Spleen (tissue), 7 donors: ENCODE measurements around the gene MOSPD3.

Source experiments
- POLR2A ChIP-seq, 3 donors: fragments of 450-650 bp; IDR thresholded peaks; one replicate each; pipeline ENCODE4 v1.5.1; 2017; ENCODE audit warnings: antibody characterized with exemption in 3 of 3, mild to moderate bottlenecking in 1 of 3
- TF ChIP-seq, protein P1 (sequence below), 11 experiments: fragments of 200-600 bp in 7 of 11; fragments of 450-650 bp in 4 of 11; sonication (generic) in 4 of 11; IDR thresholded peaks in 8 of 11; conservative IDR thresholded peaks in 3 of 11; 1 replicate in 7 of 11; 2 replicates in 4 of 11; pipeline versions ENCODE4 v1.4.0 to v1.8.0; 2016 to 2021; ENCODE audit warnings: antibody characterized with exemption in 11 of 11, inconsistent platforms in 4 of 11, mild to moderate bottlenecking in 1 of 11
- donor health status: DM: no; HTN: no; CAD: no; lungs with moderate emphysema.
- donor health status: DM: no; HTN: no; CAD: no.
- donor health status: DM: no; HTN: no; CAD: no.

DNA sequence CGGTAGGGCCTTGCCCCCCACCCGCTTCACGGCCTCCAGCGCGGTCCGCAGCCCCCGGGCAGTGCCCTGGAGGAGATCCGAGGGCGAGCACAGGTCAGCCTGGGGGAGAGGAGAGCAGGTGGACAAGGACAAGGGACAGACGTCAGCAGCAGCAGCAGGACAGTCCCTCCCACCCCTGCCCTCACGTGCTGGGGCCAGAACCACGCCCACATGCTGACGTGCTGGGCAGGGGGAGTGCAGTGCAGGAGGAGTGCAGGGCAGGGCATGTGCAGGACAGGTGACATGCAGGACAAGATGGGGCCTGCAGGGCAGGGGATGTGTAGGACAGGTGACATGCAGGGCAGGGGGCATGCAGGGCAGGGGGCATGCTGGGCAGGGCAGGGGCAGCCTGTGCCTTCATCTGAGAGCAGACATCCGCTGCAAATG, 37.1 kb upstream of the MOSPD3 start:
- TF ChIP-seq, protein P1, sequence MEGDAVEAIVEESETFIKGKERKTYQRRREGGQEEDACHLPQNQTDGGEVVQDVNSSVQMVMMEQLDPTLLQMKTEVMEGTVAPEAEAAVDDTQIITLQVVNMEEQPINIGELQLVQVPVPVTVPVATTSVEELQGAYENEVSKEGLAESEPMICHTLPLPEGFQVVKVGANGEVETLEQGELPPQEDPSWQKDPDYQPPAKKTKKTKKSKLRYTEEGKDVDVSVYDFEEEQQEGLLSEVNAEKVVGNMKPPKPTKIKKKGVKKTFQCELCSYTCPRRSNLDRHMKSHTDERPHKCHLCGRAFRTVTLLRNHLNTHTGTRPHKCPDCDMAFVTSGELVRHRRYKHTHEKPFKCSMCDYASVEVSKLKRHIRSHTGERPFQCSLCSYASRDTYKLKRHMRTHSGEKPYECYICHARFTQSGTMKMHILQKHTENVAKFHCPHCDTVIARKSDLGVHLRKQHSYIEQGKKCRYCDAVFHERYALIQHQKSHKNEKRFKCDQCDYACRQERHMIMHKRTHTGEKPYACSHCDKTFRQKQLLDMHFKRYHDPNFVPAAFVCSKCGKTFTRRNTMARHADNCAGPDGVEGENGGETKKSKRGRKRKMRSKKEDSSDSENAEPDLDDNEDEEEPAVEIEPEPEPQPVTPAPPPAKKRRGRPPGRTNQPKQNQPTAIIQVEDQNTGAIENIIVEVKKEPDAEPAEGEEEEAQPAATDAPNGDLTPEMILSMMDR (IDR thresholded peaks at IDR 0.05 in 8 of 11, conservative IDR thresholded peaks at IDR 0.05 in 3 of 11): no peak
- no peak for TF ChIP-seq POLR2A (IDR thresholded peaks at IDR 0.05)
